ENCODE data around the gene GPR75.
"Not testable (repeated sequence)": the region's sequence is repeated elsewhere in the genome, so short reads cannot be mapped to it uniquely, and the experiment has no call there.

GPR75 gene

DNA sequence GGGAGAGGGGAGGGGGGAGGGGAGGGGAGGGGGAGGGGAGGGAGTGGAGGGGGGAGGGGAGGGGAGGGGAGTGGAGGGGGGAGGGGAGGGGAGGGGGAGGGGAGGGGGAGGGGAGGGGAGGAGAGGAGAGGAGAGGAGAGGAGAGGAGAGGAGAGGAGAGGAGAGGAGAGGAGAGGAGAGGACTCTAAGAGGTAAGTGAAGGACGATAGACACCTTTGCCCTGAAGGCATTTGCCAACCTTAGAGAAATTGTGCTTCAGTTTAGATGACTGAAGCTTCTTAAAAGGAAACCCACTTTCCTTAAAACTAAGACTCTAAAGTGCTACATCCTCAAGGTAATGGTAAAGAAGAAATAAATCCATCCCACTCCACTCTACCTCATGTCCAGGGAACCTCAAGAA, 19.2 kb downstream of the GPR75 start:
- Histone ChIP-seq H3K4me3 (replicated peaks; ENCODE audit: insufficient read depth, low read length) (no peak overlapping the region), H3K27ac (replicated peaks) (no peak overlapping the region), H3K27me3 (ENCODE audit: insufficient read depth, poor library complexity, severe bottlenecking) (no peaks in the 10 kb centered on the region)
- no peak for DNase-seq (ENCODE audit: low read depth in 1 of 2, low spot score in 1 of 2)
- TF ChIP-seq GABPA (IDR thresholded peaks at IDR 0.05; ENCODE audit: low read depth), result no peak
- TF ChIP-seq, protein P1, sequence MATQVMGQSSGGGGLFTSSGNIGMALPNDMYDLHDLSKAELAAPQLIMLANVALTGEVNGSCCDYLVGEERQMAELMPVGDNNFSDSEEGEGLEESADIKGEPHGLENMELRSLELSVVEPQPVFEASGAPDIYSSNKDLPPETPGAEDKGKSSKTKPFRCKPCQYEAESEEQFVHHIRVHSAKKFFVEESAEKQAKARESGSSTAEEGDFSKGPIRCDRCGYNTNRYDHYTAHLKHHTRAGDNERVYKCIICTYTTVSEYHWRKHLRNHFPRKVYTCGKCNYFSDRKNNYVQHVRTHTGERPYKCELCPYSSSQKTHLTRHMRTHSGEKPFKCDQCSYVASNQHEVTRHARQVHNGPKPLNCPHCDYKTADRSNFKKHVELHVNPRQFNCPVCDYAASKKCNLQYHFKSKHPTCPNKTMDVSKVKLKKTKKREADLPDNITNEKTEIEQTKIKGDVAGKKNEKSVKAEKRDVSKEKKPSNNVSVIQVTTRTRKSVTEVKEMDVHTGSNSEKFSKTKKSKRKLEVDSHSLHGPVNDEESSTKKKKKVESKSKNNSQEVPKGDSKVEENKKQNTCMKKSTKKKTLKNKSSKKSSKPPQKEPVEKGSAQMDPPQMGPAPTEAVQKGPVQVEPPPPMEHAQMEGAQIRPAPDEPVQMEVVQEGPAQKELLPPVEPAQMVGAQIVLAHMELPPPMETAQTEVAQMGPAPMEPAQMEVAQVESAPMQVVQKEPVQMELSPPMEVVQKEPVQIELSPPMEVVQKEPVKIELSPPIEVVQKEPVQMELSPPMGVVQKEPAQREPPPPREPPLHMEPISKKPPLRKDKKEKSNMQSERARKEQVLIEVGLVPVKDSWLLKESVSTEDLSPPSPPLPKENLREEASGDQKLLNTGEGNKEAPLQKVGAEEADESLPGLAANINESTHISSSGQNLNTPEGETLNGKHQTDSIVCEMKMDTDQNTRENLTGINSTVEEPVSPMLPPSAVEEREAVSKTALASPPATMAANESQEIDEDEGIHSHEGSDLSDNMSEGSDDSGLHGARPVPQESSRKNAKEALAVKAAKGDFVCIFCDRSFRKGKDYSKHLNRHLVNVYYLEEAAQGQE (IDR thresholded peaks at IDR 0.05; ENCODE audit: insufficient replicate concordance, low read depth), result no peak
- no peak for TF ChIP-seq SPI1 (IDR thresholded peaks at IDR 0.05; ENCODE audit: borderline replicate concordance, low read depth)
- TF ChIP-seq, protein P2, sequence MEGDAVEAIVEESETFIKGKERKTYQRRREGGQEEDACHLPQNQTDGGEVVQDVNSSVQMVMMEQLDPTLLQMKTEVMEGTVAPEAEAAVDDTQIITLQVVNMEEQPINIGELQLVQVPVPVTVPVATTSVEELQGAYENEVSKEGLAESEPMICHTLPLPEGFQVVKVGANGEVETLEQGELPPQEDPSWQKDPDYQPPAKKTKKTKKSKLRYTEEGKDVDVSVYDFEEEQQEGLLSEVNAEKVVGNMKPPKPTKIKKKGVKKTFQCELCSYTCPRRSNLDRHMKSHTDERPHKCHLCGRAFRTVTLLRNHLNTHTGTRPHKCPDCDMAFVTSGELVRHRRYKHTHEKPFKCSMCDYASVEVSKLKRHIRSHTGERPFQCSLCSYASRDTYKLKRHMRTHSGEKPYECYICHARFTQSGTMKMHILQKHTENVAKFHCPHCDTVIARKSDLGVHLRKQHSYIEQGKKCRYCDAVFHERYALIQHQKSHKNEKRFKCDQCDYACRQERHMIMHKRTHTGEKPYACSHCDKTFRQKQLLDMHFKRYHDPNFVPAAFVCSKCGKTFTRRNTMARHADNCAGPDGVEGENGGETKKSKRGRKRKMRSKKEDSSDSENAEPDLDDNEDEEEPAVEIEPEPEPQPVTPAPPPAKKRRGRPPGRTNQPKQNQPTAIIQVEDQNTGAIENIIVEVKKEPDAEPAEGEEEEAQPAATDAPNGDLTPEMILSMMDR (IDR thresholded peaks at IDR 0.05; ENCODE audit: insufficient read depth, low read length), result no peak
- TF ChIP-seq POLR2AphosphoS5 (IDR thresholded peaks at IDR 0.05; ENCODE audit: low read depth), result no peak

DNA sequence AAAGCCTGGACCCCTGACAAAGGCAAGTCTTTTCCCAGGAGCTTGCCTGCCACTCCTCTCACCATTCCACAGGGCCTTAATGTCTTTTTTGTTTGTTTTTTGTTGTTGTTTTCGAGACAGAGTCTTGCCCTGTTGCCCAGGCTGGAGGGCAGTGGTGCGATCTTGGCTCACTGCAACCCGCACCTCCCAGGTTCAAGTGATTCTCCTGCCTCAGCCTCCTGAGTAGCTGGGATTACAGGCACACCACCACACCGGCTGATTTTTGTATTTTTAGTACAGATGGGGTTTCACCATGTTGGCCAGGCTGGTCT, 29.8 kb downstream of the GPR75 start:
- not testable (repeated sequence) for DNase-seq (ENCODE audit: low read depth in 1 of 2, low spot score in 1 of 2); H3K27ac ChIP-seq (replicated peaks); H3K4me3 ChIP-seq (replicated peaks; ENCODE audit: insufficient read depth, low read length); H3K27me3 ChIP-seq (ENCODE audit: insufficient read depth, poor library complexity, severe bottlenecking)

DNA sequence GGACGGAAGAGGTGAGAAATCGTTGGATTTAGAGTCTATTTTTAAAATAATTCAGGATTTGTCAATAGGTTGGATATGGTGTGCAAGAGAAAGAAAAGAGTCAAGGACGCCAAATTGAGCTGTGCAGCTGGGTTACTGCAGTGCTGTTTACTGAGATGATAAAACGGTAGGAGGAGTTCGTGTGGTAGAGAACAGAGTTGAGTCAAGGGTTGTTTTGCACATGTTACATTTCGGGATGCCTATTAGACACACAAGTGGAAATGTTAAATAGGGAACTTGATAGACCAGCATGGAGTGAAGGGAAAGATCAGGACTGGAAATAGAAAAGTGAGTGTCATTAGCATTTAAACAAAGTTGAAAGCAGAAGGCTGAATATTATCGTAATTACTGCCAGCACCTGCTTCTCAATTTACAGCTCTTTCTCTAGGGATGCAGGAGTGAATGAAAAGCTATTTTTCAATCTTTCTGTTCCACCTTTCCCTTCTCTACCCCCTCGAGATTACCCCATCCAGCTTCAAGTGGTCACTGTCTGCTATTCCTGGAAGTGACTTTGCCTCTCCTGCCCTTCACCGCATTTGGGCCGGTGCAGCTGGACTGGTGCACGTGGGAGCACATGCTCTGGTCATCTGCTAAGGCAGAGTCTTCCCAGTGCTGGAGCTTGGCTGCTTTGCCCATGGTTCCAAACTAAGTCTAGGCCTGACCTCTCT, 30.3 kb downstream of the GPR75 start:
- no peaks in the 10 kb centered on the region for H3K27me3 ChIP-seq (ENCODE audit: insufficient read depth, poor library complexity, severe bottlenecking)
- TF ChIP-seq GABPA (IDR thresholded peaks at IDR 0.05; ENCODE audit: low read depth) (no peak), SPI1 (IDR thresholded peaks at IDR 0.05; ENCODE audit: borderline replicate concordance, low read depth) (no peak), POLR2AphosphoS5 (IDR thresholded peaks at IDR 0.05; ENCODE audit: low read depth) (no peak)
- TF ChIP-seq, protein P1 (IDR thresholded peaks at IDR 0.05; ENCODE audit: insufficient replicate concordance, low read depth), result no peak
- TF ChIP-seq, protein P2 (IDR thresholded peaks at IDR 0.05; ENCODE audit: insufficient read depth, low read length), result no peak
- H3K27ac ChIP-seq (replicated peaks), result no peak overlapping the region
- H3K4me3 ChIP-seq (replicated peaks; ENCODE audit: insufficient read depth, low read length), result no peak overlapping the region
- DNase-seq (ENCODE audit: low read depth in 1 of 2, low spot score in 1 of 2), result no peak

DNA sequence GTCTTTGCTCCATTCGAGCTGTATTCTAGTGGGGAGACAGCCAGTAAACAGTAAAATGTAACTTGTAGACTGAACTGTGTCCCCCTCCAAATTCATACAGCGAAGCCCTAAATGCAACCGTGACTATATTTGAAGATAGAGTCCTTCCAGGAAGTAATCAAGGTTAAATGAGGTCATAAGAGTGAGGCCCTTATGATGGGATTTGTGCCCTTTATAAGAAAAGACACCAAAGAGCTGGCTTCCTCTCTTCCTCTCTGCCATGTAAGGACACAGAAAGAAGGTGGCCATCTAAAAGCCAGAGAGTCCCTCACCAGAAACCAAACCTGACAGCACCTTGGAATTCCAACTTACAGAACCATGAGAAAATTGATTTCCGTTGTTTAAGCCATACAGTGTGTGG, 31.4 kb downstream of the GPR75 start:
- Histone ChIP-seq H3K27me3 (ENCODE audit: insufficient read depth, poor library complexity, severe bottlenecking) (no peaks in the 10 kb centered on the region), H3K4me3 (replicated peaks; ENCODE audit: insufficient read depth, low read length) (no peak overlapping the region), H3K27ac (replicated peaks) (no peak overlapping the region)
- DNase-seq (ENCODE audit: low read depth in 1 of 2, low spot score in 1 of 2), result no peak
- TF ChIP-seq, protein P2 (IDR thresholded peaks at IDR 0.05; ENCODE audit: insufficient read depth, low read length), result no peak
- TF ChIP-seq SPI1 (IDR thresholded peaks at IDR 0.05; ENCODE audit: borderline replicate concordance, low read depth) (no peak), GABPA (IDR thresholded peaks at IDR 0.05; ENCODE audit: low read depth) (no peak), POLR2AphosphoS5 (IDR thresholded peaks at IDR 0.05; ENCODE audit: low read depth) (no peak)
- TF ChIP-seq, protein P1 (IDR thresholded peaks at IDR 0.05; ENCODE audit: insufficient replicate concordance, low read depth), result no peak
